HepG2 (cell line): ENCODE data around the gene QRICH2. TPM values are rescaled to one million over a fixed set of nuclear protein-coding genes. Genes with fewer than 3 reads are reported as not detected.

Experiments used
- AGO1 ChIP-seq: fragments of 200-400 bp; formaldehyde crosslinking; IDR thresholded peaks from 2 replicates; pipeline ENCODE4 v1.6.1; 2017; ENCODE audit warnings: mild to moderate bottlenecking, low read depth, low read length, moderate library complexity; ENCODE audit not compliant: poor library complexity, severe bottlenecking
- CBX5 ChIP-seq: sonication (generic); formaldehyde crosslinking; IDR thresholded peaks from 2 replicates; pipeline ENCODE4 v1.4.0; 2020; ENCODE audit warnings: missing genetic modification reagents, borderline replicate concordance
- EHMT2 ChIP-seq: fragments of 200-600 bp; sonication (generic); IDR thresholded peaks from 2 replicates; pipeline ENCODE4 v1.7.0; 2017; ENCODE audit warnings: antibody characterized with exemption, low read depth, low read length, borderline replicate concordance
- HNRNPH1 ChIP-seq: fragments of 200-400 bp; formaldehyde crosslinking; optimal IDR thresholded peaks from 2 replicates; pipeline ENCODE3; 2017; ENCODE audit warnings: mild to moderate bottlenecking, low read depth, low read length
- JDP2 ChIP-seq: sonication (generic); formaldehyde crosslinking; IDR thresholded peaks from 2 replicates; pipeline ENCODE4 v1.8.1; 2022; ENCODE audit warnings: missing genetic modification reagents, borderline replicate concordance
- NR2F1 ChIP-seq, 2 experiments: fragments of 450-650 bp in 1 of 2; formaldehyde crosslinking in 1 of 2; IDR thresholded peaks; 2 replicates each; pipeline versions ENCODE4 v1.5.0 to v1.6.1; 2016 to 2020; ENCODE audit warnings: mild to moderate bottlenecking in 1 of 2, missing compliant biosample characterization in 1 of 2, missing genetic modification reagents in 1 of 2, moderate library complexity in 1 of 2
- RBAK ChIP-seq: sonication (generic); formaldehyde crosslinking; IDR thresholded peaks from 2 replicates; pipeline ENCODE4 v1.5.1; 2020; ENCODE audit warnings: mild to moderate bottlenecking, missing genetic modification reagents
- RCOR2 ChIP-seq: IDR thresholded peaks from 2 replicates; pipeline ENCODE4 v1.6.1; 2016; ENCODE audit warnings: missing biosample characterization, missing genetic modification reagents
- TEAD3 ChIP-seq: optimal IDR thresholded peaks from 2 replicates; pipeline ENCODE3; 2016; ENCODE audit warnings: borderline replicate concordance
- ZNF253 ChIP-seq: sonication (generic); formaldehyde crosslinking; IDR thresholded peaks from 2 replicates; pipeline ENCODE4 v1.8.0; 2022; ENCODE audit warnings: mild to moderate bottlenecking, missing genetic modification reagents, borderline replicate concordance
- ZNF329 ChIP-seq: sonication (generic); formaldehyde crosslinking; IDR thresholded peaks from 2 replicates; pipeline ENCODE4 v1.9.0; 2021; ENCODE audit warnings: low read depth, mild to moderate bottlenecking, missing genetic modification reagents
- ZNF468 ChIP-seq: sonication (generic); formaldehyde crosslinking; IDR thresholded peaks from 2 replicates; pipeline ENCODE4 v1.8.0; 2022; ENCODE audit warnings: mild to moderate bottlenecking, moderate library complexity, missing genetic modification reagents
- ZNF878 ChIP-seq: sonication (generic); formaldehyde crosslinking; IDR thresholded peaks from 2 replicates; pipeline ENCODE4 v1.8.1; 2023; ENCODE audit warnings: mild to moderate bottlenecking, missing genetic modification reagents, moderate library complexity
- polyA plus RNA-seq, 8 experiments: library from polyadenylated mRNA; depleted of rRNA in 3 of 8; stranded (reverse) in 7 of 8; unstranded in 1 of 8; fragments of >200 nt; fragmentation: Illumina TruSeq in 4 of 8; extraction: Trizol in 4 of 8; gene quantifications; 2 replicates each; pipeline versions ENCODE4 v1.2.1 to v1.2.3, GENCODE V29; 2011 to 2016; ENCODE audit warnings: low read depth in 4 of 8, missing spikeins in 1 of 8, mixed read lengths in 1 of 8; ENCODE audit not compliant: insufficient read depth in 1 of 8
- total RNA-seq, 5 experiments: library from RNA; depleted of rRNA; stranded (reverse); fragments of >200 nt; fragmentation: Illumina TruSeq; extraction: Trizol; gene quantifications; 2 replicates each; pipeline ENCODE4 v1.2.3, GENCODE V29; 2016; ENCODE audit warnings: low read depth in 1 of 5
- TF ChIP-seq, protein P1 (sequence below): sonication (generic); formaldehyde crosslinking; IDR thresholded peaks from 2 replicates; pipeline ENCODE4 v1.4.0; 2020; ENCODE audit warnings: missing genetic modification reagents, borderline replicate concordance
- TF ChIP-seq, protein P2 (sequence below): sonication (generic); formaldehyde crosslinking; IDR thresholded peaks from 2 replicates; pipeline ENCODE4 v1.8.1; 2022; ENCODE audit warnings: low read depth, mild to moderate bottlenecking, missing genetic modification reagents
- TF ChIP-seq, protein P3 (sequence below): sonication (generic); formaldehyde crosslinking; conservative IDR thresholded peaks from 2 replicates; pipeline ENCODE4 v1.4.0; 2020; ENCODE audit warnings: missing genetic modification reagents
- TF ChIP-seq, protein P4 (sequence below): sonication (generic); formaldehyde crosslinking; IDR thresholded peaks from 2 replicates; pipeline ENCODE4 v1.4.0; 2020; ENCODE audit warnings: mild to moderate bottlenecking, missing genetic modification reagents

The QRICH2 gene
- total and polyA plus RNA-seq, 2 of the 13 experiments (the other 11 are each of a cell fraction or from before 2014, with no cell fraction given) = 3.7 to 5.7 TPM

DNA sequence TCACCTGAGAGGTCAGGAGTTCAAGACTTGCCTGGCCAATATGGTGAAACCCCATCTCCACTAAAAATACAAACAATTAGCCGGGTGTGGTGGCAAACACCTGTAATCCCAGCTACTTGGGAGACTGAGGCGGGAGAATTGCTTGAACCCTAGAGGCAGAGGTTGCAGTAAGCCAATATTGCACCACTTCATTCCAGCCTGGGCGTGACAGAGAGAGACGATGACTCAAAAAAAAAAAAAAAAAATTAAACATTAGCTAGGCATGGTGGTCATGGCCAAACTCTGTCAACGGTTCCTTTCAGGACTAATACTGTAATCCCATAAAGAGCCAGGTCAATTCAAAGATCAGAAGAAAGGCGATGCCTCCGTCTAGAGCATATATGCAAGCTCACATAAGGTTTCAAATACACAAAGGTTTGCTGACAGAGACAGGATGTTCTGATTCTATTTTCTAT, 70.2 kb downstream of the QRICH2 start (continued):
- TF ChIP-seq, protein P1, sequence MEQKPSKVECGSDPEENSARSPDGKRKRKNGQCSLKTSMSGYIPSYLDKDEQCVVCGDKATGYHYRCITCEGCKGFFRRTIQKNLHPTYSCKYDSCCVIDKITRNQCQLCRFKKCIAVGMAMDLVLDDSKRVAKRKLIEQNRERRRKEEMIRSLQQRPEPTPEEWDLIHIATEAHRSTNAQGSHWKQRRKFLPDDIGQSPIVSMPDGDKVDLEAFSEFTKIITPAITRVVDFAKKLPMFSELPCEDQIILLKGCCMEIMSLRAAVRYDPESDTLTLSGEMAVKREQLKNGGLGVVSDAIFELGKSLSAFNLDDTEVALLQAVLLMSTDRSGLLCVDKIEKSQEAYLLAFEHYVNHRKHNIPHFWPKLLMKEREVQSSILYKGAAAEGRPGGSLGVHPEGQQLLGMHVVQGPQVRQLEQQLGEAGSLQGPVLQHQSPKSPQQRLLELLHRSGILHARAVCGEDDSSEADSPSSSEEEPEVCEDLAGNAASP (CRISPR knock-in tag) = 0 out of 2 replicates have a peak, but pooled peaks have one; percentile 20
- TF ChIP-seq CBX5 (CRISPR knock-in tag) = peak; percentile 66; the same call in 1 of the 2 replicates
- peak; percentile 73 to 91 for TF ChIP-seq NR2F1 (CRISPR knock-in tag; IDR thresholded peaks at IDR 0.05)
- TF ChIP-seq ZNF468 (CRISPR knock-in tag) = no peak
- TF ChIP-seq, protein P2, sequence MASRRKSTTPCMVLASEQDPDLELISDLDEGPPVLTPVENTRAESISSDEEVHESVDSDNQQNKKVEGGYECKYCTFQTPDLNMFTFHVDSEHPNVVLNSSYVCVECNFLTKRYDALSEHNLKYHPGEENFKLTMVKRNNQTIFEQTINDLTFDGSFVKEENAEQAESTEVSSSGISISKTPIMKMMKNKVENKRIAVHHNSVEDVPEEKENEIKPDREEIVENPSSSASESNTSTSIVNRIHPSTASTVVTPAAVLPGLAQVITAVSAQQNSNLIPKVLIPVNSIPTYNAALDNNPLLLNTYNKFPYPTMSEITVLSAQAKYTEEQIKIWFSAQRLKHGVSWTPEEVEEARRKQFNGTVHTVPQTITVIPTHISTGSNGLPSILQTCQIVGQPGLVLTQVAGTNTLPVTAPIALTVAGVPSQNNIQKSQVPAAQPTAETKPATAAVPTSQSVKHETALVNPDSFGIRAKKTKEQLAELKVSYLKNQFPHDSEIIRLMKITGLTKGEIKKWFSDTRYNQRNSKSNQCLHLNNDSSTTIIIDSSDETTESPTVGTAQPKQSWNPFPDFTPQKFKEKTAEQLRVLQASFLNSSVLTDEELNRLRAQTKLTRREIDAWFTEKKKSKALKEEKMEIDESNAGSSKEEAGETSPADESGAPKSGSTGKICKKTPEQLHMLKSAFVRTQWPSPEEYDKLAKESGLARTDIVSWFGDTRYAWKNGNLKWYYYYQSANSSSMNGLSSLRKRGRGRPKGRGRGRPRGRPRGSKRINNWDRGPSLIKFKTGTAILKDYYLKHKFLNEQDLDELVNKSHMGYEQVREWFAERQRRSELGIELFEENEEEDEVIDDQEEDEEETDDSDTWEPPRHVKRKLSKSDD = 0 out of 2 replicates have a peak, but pooled peaks have one; percentile 37
- peak; percentile 95 for TF ChIP-seq TEAD3 (CRISPR knock-in tag)
- peak; percentile 82; the same call in 1 of the 2 replicates for TF ChIP-seq RCOR2 (CRISPR knock-in tag)
- peak; percentile 53; the same call in 1 of the 2 replicates for TF ChIP-seq ZNF878 (CRISPR knock-in tag)
- no peak for TF ChIP-seq HNRNPH1
- TF ChIP-seq, protein P3, sequence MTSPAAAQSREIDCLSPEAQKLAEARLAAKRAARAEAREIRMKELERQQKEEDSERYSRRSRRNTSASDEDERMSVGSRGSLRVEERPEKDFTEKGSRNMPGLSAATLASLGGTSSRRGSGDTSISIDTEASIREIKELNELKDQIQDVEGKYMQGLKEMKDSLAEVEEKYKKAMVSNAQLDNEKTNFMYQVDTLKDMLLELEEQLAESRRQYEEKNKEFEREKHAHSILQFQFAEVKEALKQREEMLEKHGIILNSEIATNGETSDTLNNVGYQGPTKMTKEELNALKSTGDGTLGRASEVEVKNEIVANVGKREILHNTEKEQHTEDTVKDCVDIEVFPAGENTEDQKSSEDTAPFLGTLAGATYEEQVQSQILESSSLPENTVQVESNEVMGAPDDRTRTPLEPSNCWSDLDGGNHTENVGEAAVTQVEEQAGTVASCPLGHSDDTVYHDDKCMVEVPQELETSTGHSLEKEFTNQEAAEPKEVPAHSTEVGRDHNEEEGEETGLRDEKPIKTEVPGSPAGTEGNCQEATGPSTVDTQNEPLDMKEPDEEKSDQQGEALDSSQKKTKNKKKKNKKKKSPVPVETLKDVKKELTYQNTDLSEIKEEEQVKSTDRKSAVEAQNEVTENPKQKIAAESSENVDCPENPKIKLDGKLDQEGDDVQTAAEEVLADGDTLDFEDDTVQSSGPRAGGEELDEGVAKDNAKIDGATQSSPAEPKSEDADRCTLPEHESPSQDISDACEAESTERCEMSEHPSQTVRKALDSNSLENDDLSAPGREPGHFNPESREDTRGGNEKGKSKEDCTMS (CRISPR knock-in tag) = no peak
- no peak; the same call in 1 of the 2 replicates for TF ChIP-seq EHMT2
- no peak for TF ChIP-seq ZNF253 (CRISPR knock-in tag)
- TF ChIP-seq JDP2 = no peak
- TF ChIP-seq ZNF329 (CRISPR knock-in tag) = no peak
- TF ChIP-seq, protein P4, sequence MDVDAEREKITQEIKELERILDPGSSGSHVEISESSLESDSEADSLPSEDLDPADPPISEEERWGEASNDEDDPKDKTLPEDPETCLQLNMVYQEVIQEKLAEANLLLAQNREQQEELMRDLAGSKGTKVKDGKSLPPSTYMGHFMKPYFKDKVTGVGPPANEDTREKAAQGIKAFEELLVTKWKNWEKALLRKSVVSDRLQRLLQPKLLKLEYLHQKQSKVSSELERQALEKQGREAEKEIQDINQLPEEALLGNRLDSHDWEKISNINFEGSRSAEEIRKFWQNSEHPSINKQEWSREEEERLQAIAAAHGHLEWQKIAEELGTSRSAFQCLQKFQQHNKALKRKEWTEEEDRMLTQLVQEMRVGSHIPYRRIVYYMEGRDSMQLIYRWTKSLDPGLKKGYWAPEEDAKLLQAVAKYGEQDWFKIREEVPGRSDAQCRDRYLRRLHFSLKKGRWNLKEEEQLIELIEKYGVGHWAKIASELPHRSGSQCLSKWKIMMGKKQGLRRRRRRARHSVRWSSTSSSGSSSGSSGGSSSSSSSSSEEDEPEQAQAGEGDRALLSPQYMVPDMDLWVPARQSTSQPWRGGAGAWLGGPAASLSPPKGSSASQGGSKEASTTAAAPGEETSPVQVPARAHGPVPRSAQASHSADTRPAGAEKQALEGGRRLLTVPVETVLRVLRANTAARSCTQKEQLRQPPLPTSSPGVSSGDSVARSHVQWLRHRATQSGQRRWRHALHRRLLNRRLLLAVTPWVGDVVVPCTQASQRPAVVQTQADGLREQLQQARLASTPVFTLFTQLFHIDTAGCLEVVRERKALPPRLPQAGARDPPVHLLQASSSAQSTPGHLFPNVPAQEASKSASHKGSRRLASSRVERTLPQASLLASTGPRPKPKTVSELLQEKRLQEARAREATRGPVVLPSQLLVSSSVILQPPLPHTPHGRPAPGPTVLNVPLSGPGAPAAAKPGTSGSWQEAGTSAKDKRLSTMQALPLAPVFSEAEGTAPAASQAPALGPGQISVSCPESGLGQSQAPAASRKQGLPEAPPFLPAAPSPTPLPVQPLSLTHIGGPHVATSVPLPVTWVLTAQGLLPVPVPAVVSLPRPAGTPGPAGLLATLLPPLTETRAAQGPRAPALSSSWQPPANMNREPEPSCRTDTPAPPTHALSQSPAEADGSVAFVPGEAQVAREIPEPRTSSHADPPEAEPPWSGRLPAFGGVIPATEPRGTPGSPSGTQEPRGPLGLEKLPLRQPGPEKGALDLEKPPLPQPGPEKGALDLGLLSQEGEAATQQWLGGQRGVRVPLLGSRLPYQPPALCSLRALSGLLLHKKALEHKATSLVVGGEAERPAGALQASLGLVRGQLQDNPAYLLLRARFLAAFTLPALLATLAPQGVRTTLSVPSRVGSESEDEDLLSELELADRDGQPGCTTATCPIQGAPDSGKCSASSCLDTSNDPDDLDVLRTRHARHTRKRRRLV (CRISPR knock-in tag) = no peak
- no peak for TF ChIP-seq AGO1
- no peak for TF ChIP-seq RBAK (CRISPR knock-in tag)
